GM12875 (cell line): ENCODE data around the gene KCNK15.
"Not testable (repeated sequence)": the region's sequence is repeated elsewhere in the genome, so short reads cannot be mapped to it uniquely, and the experiment has no call there.

Source experiments
- H3K4me3 ChIP-seq: one replicate; pipeline ENCODE4 v1.5.1; 2011; ENCODE audit warnings: low read depth, low read length, control low read depth
- CTCF ChIP-seq: IDR thresholded peaks from 2 replicates; pipeline ENCODE4 v1.5.1; 2011; ENCODE audit warnings: low read depth, mild to moderate bottlenecking, control low read depth, inconsistent platforms, low read length, moderate library complexity, borderline replicate concordance; ENCODE audit not compliant: insufficient read depth

Gene KCNK15

GRCh38 chr20:44759595-44759994 lies 13.9 kb downstream of the KCNK15 start:
- no peak for TF ChIP-seq CTCF

GRCh38 chr20:44761423-44761822 lies 15.8 kb downstream of the KCNK15 start:
- H3K4me3 ChIP-seq, result no peak overlapping the region
- TF ChIP-seq CTCF, result no peak

More at GRCh38 chr20:44759595-44759994, 13.9 kb downstream of the KCNK15 start:
- no peak overlapping the region for H3K4me3 ChIP-seq

- TF ChIP-seq CTCF, result no peak
- no peak overlapping the region for H3K4me3 ChIP-seq
These were observed 16.9 kb downstream of the KCNK15 start for GRCh38 chr20:44762466-44763140.

GRCh38 chr20:44763798-44764197 lies 18.1 kb downstream of the KCNK15 start:
- not testable (repeated sequence) for H3K4me3 ChIP-seq

GRCh38 chr20:44765091-44765490 lies 19.4 kb downstream of the KCNK15 start:
- no peak for TF ChIP-seq CTCF
- H3K4me3 ChIP-seq, result no peak overlapping the region

GRCh38 chr20:44765701-44766347 lies 20.2 kb downstream of the KCNK15 start:
- TF ChIP-seq CTCF, result no peak

GRCh38 chr20:44768256-44768655 lies 22.6 kb downstream of the KCNK15 start:
- TF ChIP-seq CTCF, result no peak
- H3K4me3 ChIP-seq, result no peak overlapping the region

More at GRCh38 chr20:44765701-44766347, 20.2 kb downstream of the KCNK15 start:
- H3K4me3 ChIP-seq, result no peak overlapping the region
